KMS-11 (cell line): Measurements from ENCODE around the gene CEP97.
A peak's percentile ranks its signal among the peaks of the same experiment; 100 is the strongest.

ENCODE experiments used
- H2AFZ ChIP-seq: fragments of 200-600 bp; sonication (generic); 2 replicates; pipeline ENCODE4 v1.6.1; 2016; ENCODE audit warnings: antibody characterized with exemption, mixed run types, low read depth
- H3K27ac ChIP-seq: fragments of 200-600 bp; sonication (generic); 2 replicates; pipeline ENCODE4 v1.6.1; 2016; ENCODE audit warnings: mild to moderate bottlenecking, mixed run types
- H3K27me3 ChIP-seq: fragments of 200-600 bp; sonication (generic); 2 replicates; pipeline ENCODE4 v1.6.1; 2017; ENCODE audit warnings: mild to moderate bottlenecking, low read depth, mixed run types, moderate library complexity; ENCODE audit not compliant: insufficient read depth
- H3K36me3 ChIP-seq: fragments of 200-600 bp; sonication (generic); 2 replicates; pipeline ENCODE4 v1.6.1; 2017; ENCODE audit warnings: mild to moderate bottlenecking, mixed run types; ENCODE audit not compliant: insufficient read depth
- H3K4me1 ChIP-seq: fragments of 200-600 bp; sonication (generic); 2 replicates; pipeline ENCODE4 v1.6.1; 2016; ENCODE audit warnings: mild to moderate bottlenecking, low read depth, mixed run types; ENCODE audit not compliant: poor library complexity, severe bottlenecking
- H3K4me2 ChIP-seq: fragments of 200-600 bp; sonication (generic); 2 replicates; pipeline ENCODE4 v1.7.0; 2016; ENCODE audit warnings: mild to moderate bottlenecking, mixed run types
- H3K4me3 ChIP-seq: fragments of 200-600 bp; sonication (generic); IDR thresholded peaks from 2 replicates; pipeline ENCODE4 v1.6.1; 2017; ENCODE audit warnings: low read depth, low read length, mixed read lengths; ENCODE audit not compliant: insufficient read depth
- H3K79me2 ChIP-seq: fragments of 200-600 bp; sonication (generic); 2 replicates; pipeline ENCODE4 v1.6.1; 2016; ENCODE audit warnings: low read depth, mixed run types; ENCODE audit not compliant: insufficient read depth
- H3K9ac ChIP-seq: fragments of 200-600 bp; sonication (generic); 2 replicates; pipeline ENCODE4 v1.6.1; 2016; ENCODE audit warnings: mild to moderate bottlenecking, mixed run types
- H4K20me1 ChIP-seq: fragments of 200-600 bp; sonication (generic); 2 replicates; pipeline ENCODE4 v1.6.1; 2016; ENCODE audit warnings: mild to moderate bottlenecking, mixed run types; ENCODE audit not compliant: insufficient read depth
- CTCF ChIP-seq: fragments of 200-600 bp; sonication (generic); conservative IDR thresholded peaks from 2 replicates; pipeline ENCODE4 v1.6.1; 2017; ENCODE audit warnings: low read depth, mild to moderate bottlenecking, antibody characterized with exemption, low read length, moderate library complexity, mixed read lengths

Gene CEP97

GRCh38 chr3:101811875-101812274, 87.5 kb downstream of the CEP97 start:
- Histone ChIP-seq H3K27ac (no peak overlapping the region), H3K4me1 (peaks cover 49% of the 10 kb centered on the region), H2AFZ (no peak overlapping the region), H3K27me3 (no peaks in the 10 kb centered on the region), H3K4me2 (no peak overlapping the region; the same call in 1 of the 2 replicates), H3K79me2 (no peaks in the 10 kb centered on the region), H4K20me1 (no peaks in the 10 kb centered on the region), H3K36me3 (no peaks in the 10 kb centered on the region), H3K9ac (no peak overlapping the region), H3K4me3 (no peak overlapping the region)
- no peak for TF ChIP-seq CTCF

- Histone ChIP-seq H3K9ac (no peak overlapping the region), H3K4me3 (no peak overlapping the region), H3K4me1 (peaks cover 38% of the 10 kb centered on the region), H3K79me2 (no peaks in the 10 kb centered on the region), H3K36me3 (no peaks in the 10 kb centered on the region), H2AFZ (no peak overlapping the region), H3K27ac (no peak overlapping the region), H3K4me2 (no peak overlapping the region), H4K20me1 (no peaks in the 10 kb centered on the region), H3K27me3 (no peaks in the 10 kb centered on the region)
- TF ChIP-seq CTCF, result no peak
Measured at GRCh38 chr3:101812895-101813294, 88.5 kb downstream of the CEP97 start.

- Histone ChIP-seq H3K36me3 (no peaks in the 10 kb centered on the region), H2AFZ (no peak overlapping the region), H3K4me2 (no peak overlapping the region), H4K20me1 (no peaks in the 10 kb centered on the region), H3K27ac (no peak overlapping the region), H3K4me3 (no peak overlapping the region), H3K9ac (no peak overlapping the region), H3K79me2 (no peaks in the 10 kb centered on the region), H3K27me3 (no peaks in the 10 kb centered on the region), H3K4me1 (peaks cover 28% of the 10 kb centered on the region)
- peak; percentile 82 for TF ChIP-seq CTCF
Measured at GRCh38 chr3:101813817-101814440, 89.5 kb downstream of the CEP97 start.

- peaks cover 23% of the 10 kb centered on the region for H3K4me1 ChIP-seq
- no peak overlapping the region for H2AFZ ChIP-seq
- H4K20me1 ChIP-seq, result no peaks in the 10 kb centered on the region
- H3K27ac ChIP-seq, result no peak overlapping the region
- no peak for TF ChIP-seq CTCF
- H3K9ac ChIP-seq, result no peak overlapping the region
- no peaks in the 10 kb centered on the region for H3K79me2 ChIP-seq
- no peak overlapping the region for H3K4me2 ChIP-seq
- H3K4me3 ChIP-seq, result no peak overlapping the region
- no peaks in the 10 kb centered on the region for H3K36me3 ChIP-seq
- no peaks in the 10 kb centered on the region for H3K27me3 ChIP-seq
Measured at GRCh38 chr3:101814835-101815234, 90.4 kb downstream of the CEP97 start.
